ENCODE measurements around the gene EXOSC3.
"Not testable (repeated sequence)": the region's sequence is repeated elsewhere in the genome, so short reads cannot be mapped to it uniquely, and the experiment has no call there.

The EXOSC3 gene

DNA sequence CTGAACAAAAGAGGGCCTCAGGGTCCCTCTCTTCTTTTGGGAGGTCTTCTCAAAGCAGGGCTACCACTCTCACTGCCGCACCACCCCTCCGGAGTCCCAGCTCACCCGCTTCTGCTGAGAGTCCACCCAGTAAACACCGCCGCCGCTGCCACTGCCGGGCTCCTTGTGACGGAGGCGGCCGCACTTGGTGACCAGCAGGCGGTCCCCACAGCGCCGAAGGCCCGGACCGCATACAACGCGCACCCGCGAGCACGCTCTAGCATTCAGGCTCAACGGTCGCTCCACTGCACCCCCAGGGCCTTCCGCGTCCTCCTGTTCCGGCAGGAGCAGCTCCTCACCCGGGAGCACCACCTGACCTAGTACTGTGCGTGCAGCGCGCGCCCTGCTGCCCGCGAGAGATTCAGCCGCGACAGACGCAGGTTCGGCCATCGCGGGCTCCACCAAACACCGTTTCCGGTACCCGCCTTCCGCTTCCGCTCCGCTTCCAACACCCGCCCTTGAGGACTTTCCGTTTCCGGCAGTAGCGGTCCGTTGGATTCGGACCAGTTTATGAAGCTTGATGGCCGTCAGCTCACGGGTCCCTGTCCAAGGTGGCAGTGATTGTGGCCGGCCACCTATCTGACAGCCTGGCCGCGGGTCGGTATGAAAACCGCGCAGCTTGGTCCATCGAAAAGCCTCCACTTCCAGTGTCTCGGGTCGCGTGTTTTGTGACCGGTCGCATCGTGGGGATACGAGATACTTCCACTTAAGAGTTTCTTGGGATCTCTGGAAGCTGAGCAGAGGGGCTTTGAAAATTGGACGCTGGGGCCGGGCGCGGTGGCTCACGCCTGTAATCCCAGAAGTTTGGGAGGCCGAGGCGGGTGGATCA is at the start of gene EXOSC3:
TSS of gene EXOSC3 (minus strand) at position 449 of the 868 bp plus-strand sequence. CDS start at position 429, 20 bp downstream.
- peak; percentile 83 for DNase-seq (ENCODE audit: low read depth in 2 of 2)

- no peak for DNase-seq (ENCODE audit: low read depth in 2 of 2)
These were observed 42.8 kb upstream of the EXOSC3 start for GRCh38 chr9:37827483-37828165.

DNA sequence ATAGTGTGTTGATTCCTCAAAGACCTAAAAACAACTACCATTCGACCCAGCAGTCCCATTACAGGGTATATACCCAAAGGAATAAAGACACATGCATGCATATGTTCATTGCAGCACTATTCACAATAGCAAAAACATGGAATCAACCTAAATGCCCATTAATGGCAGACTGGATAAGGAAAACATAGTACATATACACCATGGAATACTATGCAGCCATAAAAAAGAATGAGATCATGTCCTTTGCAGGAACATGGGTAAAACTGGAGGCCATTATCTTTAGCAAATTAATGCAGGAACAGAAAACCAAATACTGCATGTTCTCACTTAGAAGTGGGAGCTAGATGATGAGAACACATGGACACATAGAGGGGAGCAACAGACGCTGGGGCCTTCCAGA is 40.3 kb upstream of the EXOSC3 start:
- not testable (repeated sequence) for DNase-seq (ENCODE audit: low read depth in 2 of 2)

DNA sequence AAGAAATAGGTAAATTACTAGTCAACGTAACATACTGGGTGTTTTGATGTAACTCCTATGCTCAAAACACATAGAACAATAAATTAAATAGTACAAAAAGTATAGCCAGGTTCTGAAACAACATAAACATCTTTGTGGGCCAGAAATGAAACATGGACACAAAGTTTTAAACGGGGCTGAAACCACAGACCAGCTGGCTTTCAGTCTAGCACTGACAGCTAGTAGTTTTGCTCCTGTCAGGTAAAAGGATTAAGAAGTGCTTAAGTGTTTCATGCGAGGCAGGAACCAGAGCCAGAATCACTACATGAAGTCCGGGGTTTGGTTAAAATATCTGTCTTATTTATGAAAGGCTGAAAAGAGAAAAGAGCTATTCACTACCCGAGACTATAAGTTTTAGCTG is 35.3 kb upstream of the EXOSC3 start:
- DNase-seq (ENCODE audit: low read depth in 2 of 2): no peak

DNA sequence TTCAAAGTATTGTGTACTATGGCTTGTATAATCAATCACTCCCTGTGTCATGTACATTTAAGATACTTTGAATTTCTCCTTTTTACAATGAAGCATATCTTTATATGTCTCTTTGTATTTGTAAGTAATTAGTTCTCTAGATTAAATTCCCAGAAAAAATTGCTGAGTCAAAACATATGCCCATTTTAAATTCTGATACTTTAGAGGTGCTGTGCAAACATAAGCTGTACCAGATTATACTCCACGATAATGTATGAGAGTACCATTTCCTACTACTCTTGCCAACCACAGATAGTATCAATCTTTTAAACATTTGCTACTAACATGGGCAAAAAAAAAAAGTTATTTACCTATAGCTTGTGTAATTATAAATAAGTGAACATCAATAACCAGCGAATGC is 34.0 kb upstream of the EXOSC3 start:
- no peak for DNase-seq (ENCODE audit: low read depth in 2 of 2)

- DNase-seq (ENCODE audit: low read depth in 2 of 2): no peak
These were observed 28.0 kb upstream of the EXOSC3 start for GRCh38 chr9:37812773-37813379.

GRCh38 chr9:37811906-37812476 is 27.1 kb upstream of the EXOSC3 start:
- DNase-seq (ENCODE audit: low read depth in 2 of 2): no peak

DNA sequence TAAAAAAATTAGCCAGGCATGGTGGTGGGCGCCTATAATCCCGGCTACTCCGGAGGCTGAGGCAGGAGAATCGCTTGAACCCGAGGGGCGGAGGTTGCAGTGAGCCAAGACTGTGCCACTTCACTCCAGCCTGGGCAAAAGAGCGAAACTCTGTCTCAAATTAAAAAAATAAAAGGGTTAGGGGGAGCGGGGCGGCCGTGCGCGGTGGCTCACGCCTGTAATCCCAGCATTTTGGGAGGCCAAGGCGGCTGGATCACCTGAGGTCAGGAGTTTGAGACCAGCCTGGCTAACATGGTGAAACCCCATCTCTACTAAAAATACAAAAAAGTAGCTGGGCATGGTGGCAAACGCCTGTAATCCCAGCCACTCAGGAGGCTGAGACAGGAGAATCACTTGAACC is 24.8 kb upstream of the EXOSC3 start:
- not testable (repeated sequence) for DNase-seq (ENCODE audit: low read depth in 2 of 2)

DNA sequence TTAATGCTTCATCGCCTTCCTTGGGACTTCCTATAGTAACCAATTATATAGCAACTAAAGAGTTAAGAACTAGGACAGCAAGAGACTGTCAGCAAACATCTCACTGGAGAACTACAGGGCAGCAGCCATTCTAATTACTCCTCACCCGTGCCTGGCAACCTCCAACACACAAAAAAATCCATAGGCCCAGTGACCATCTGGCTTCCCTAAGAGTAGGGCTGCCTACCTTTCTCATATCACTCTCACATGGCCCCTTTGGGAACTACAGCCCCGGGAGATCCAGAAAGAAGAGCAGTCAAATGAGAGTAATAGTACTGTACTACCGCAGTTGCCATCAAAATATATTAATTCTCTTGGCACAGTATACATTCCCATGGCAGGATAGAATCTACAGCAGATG is 21.4 kb upstream of the EXOSC3 start:
- DNase-seq (ENCODE audit: low read depth in 2 of 2): no peak

GRCh38 chr9:37801959-37802711 is 17.3 kb upstream of the EXOSC3 start:
- DNase-seq (ENCODE audit: low read depth in 2 of 2): no peak

DNA sequence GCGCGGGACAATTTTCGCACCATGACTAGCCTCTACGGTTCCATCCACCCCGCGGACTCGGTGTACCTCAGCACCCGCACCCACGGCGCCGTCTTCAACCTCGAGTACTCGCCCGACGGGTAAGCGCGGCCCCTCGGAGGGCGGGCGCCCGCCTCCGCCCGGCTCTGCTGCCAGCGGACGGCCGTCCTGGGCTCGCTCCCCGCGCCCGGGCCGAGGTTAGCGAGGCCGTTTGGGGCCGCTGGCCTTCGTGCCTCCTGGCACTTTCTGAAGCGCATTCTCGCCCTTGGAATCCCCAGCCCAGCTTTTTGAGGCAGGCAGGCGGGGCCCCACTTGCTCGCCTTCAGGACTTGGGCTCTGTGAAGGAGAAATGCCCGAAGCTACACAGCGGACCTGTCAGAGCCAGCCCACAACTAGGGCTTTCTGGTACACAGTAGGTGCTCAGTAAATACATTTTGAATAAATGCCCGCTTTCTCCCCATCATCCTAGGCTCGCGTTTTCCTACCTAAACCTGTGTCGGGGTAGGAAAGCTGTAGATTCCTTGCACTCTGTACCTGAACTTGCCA is 16.5 kb upstream of the EXOSC3 start:
- DNase-seq (ENCODE audit: low read depth in 2 of 2): peak in 1 of 2 donors; percentile 9

DNA sequence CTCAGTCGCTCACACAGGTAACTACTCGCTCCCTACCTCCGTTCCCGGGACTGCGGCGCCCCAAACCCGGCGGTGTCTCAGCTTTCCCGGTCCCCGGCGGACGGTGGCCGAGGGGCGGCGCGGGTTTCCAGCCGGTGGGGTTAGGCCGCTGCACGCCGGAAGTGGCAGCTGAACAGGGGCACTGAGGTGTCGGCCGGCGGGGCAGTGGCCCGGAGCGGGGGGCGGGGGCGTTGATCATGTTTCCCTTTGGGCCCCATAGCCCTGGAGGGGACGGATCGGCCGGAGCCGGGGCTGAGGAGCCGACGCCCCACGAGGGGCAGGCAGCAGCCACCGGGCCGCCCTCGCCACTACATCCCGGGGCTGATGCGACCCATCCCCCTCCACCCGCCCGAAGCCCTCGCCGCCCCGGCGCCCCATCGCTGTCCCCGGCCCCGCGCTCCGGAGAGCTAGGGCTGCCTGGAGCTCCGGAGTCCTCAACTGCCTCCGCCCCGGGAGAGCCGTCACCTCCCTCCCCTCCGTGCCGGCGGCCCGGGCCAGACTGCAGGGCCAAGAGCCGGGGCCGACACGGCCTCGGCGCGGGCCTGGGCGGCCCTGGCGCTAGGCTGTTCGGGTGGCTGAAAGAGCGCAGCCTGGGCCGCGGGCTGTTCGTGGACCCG is 15.9 kb upstream of the EXOSC3 start, which contains the start of gene DCAF10:
TSS of gene DCAF10 (plus strand) at position 167 of the 656 bp plus-strand sequence. CDS start at position 237, 70 bp downstream.
- peak; percentile 76 to 84 for DNase-seq (ENCODE audit: low read depth in 2 of 2)

DNA sequence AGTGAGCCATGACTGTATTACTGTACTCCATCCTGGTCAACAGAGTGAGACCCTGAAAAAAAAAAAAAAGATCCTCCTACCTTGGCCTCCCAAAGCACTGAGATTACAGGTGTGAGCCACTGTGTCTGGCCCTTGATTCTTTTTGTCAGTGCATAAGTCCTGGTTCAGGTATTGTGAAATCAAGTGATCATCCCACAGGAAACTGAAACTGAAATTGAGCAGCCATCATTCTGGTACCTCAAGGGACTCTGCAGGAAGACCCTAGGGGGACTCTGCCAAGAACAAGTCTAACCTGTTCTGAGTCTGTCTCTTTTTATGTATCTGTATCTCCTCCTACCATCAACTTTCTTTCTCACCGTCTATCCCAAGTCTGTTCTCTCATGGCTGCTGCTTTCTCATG is 13.8 kb upstream of the EXOSC3 start:
- no peak for DNase-seq (ENCODE audit: low read depth in 2 of 2)

GRCh38 chr9:37796232-37796631 is 11.4 kb upstream of the EXOSC3 start:
- DNase-seq (ENCODE audit: low read depth in 2 of 2): no peak

GRCh38 chr9:37792122-37792521 is 7.3 kb upstream of the EXOSC3 start:
- no peak for DNase-seq (ENCODE audit: low read depth in 2 of 2)

DNA sequence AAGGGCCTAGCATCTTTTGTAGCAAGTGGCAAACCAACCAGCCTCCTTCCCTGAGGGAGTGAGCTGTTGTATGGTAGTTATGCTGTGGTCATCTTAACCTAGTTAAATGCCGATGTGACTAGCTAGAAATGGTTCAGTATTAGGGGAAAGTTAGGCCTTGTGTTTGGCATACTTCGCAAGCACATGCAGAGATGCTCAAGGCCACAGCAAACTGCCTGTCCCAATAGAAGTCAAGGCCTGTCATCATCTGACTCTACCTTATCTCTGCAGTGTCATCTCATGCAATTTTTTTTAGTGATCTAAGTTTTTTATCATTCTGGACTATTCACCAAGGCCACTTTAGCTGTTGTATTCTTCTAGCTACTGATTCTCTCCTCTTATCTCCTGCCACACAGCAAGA is 5.2 kb upstream of the EXOSC3 start:
- DNase-seq (ENCODE audit: low read depth in 2 of 2): no peak

GRCh38 chr9:37788332-37788731 is 3.5 kb upstream of the EXOSC3 start:
- no peak for DNase-seq (ENCODE audit: low read depth in 2 of 2)

DNA sequence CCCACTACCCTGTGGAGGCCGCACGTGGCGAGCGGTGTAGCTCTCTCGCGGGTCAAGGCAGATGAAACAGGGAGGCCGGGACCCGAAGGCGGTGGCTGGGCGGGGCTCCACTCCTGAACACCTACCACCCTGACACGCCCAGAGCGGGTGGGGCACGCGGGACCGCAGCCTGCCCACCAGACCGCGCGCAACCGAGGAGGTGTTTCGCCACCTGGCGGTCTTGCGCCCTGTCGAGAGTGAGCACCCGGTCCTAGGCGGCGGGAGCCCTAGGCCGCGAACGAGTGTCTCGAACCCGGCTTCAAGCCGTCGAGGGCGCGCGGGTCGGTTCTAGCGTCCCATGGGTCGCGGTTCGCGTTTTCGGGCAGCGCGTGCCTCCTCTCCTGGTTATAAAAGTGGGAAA is 2.2 kb upstream of the EXOSC3 start:
- no peak for DNase-seq (ENCODE audit: low read depth in 2 of 2)

DNA sequence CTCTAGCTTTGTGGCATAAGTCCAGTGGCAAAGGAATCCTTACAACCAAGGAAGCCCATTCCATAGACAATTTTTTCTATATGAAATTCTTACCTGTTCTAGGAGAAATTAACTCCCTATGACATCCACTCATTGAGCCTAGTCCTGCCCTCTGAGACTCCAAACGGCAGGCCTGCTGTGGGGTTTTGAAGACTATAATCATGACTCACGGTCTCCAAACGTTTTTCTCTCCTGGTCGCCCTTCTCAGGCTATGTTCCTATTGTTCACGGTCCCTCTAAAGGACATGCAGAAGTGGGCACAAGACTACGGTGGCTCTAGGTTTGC is 611 bp downstream of the EXOSC3 start:
- no peak for DNase-seq (ENCODE audit: low read depth in 2 of 2)

DNA sequence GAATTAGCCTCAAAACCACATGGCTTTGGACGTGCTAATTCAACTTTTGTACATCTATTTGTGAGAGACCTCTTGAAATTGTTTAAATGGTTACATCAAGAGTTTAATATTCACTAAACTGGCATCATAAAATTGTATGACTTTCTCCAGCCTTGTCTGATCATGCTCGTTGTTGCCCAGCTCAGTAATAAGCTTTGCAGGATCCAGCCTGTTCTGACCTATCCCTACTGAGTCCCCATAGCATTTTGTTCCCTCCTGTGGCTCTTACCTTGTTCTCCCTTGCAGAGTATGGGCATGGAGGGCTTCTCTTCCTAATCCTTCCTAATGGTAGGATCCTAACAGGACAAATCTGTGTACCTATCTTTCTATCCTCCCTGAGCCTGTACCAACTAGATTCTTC is 6.3 kb downstream of the EXOSC3 start:
- DNase-seq (ENCODE audit: low read depth in 2 of 2): no peak

DNA sequence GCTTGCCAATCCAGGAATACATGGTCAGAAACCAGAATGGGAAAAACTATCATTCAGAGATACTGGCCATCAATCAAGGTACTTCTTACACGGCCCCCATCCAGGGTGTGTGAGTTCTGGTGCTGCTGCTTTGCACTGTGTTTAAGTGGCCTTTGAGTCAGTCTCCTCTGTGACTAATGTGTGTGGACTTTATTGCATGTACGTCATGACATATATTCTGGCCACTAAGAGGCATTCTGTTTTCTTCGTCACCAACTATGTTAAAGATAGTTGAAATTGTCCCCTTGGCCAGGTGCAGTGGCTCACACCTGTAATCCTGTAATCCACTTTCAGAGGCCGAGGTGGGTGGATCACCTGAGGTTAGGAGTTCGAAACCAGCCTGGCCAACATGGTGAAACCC is 8.5 kb downstream of the EXOSC3 start:
- DNase-seq (ENCODE audit: low read depth in 2 of 2): no peak
